Effector CD4-positive, alpha-beta T cell (primary cell): Measurements from ENCODE around the gene TTLL5.

Experiments
- DNase-seq: peaks from one replicate; pipeline ENCODE4 v3.0.0-alpha.2; 2020

TTLL5 gene

DNA sequence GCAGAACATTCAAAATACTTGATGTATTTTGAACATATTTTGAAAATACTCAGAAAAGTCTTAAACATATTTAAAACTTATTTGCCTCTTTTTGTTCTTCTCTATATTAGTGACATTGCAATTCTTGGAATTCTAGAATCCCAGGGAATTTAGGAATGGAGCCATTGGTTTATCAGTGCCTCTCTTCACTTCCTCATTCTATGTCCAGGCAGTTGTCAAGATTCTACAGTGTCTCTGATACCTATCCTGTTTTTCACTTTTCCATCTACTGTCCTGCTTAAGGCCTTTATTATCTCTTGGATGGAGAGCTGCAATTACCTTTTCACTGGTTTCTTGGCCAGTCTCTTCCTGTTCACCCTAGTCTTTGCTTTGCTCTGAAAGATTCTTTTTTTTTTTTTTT lies 144.6 kb downstream of the TTLL5 start:
- no peak for DNase-seq

DNA sequence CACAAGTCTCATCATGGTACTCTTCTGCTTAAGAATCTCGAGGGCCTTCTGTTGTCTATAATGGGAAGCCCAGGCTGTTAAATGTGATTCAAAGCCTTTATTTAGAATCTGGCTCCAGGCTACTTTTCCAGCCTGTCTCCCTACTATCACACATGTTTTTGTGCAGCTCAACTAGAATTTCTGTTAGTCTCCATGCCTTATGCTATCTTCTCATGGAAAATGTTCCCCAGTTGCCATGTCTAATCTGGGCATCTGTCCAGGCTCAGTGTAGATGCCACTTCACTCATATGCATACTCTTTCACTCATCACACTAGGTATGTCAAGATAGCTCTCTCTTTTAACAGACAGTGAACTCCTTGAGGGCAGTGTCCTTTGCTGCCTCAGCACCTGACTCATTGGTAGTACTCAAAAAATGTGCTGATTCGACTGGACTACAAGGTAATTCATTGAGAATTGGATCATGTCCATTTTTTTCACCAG lies 145.3 kb downstream of the TTLL5 start:
- no peak for DNase-seq

DNA sequence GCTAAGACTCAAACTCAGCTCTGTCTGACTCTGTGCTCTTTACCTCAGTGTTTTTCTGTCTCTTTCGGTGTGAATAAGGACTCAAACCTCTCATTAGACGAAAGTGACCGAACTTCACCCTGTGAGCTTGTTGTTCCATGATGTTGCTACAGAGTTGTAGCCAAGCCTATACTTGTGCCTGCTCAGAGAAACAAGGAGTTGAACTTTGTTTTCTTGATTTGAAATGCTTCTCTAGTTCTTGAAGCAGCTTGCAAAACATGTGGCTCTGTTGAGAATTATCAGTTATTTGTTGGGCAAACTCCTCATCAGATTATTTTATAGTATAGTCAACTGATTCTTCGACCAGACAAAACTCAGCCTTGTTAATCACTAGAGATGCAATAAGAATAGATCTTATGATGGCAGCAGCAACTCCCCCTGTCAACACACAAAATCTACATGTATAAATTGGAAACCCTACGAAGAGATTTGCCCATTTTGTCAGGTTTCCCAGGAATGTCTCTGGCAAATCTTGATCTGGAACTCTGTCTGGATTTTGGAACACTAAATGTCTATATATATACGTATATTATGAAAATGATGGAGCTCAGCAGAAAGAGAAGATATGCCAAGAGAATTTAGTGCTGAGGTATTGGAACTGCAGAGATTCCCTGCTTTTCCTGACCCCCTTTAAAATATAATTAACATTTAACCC lies 146.8 kb downstream of the TTLL5 start:
- DNase-seq: no peak

DNA sequence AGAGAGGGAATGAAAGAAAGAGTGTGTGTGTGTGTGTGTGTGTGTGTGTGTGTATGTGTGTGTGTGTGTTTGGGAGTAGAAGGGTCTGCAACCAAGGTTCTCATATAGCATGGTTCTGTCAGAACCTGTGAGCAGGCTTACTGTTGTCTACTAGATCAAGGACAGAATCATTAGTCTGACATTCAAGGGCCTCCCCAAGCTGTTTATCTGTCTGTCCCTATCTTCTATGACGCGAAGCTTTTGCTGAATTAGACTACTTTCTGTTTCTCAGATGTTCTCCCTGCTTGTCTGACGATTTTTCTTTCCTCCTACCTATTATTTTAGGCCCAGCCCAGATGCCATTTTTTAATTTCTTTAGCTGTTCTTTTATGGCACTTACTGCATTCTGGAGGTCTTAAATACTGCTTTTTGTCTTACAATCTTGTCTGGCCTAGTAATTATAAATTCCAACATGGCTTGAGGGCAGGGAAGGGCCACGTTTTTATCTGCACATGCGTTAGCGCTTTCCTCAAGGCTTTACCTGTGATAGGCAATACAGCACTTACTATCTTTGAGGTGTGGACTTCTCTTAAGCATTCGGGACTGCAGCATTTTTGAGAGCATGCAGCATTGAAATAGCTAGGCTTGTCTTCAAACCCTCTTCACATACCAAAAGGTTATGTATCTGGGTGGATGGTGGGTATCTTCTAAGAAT lies 150.2 kb downstream of the TTLL5 start:
- DNase-seq: no peak

DNA sequence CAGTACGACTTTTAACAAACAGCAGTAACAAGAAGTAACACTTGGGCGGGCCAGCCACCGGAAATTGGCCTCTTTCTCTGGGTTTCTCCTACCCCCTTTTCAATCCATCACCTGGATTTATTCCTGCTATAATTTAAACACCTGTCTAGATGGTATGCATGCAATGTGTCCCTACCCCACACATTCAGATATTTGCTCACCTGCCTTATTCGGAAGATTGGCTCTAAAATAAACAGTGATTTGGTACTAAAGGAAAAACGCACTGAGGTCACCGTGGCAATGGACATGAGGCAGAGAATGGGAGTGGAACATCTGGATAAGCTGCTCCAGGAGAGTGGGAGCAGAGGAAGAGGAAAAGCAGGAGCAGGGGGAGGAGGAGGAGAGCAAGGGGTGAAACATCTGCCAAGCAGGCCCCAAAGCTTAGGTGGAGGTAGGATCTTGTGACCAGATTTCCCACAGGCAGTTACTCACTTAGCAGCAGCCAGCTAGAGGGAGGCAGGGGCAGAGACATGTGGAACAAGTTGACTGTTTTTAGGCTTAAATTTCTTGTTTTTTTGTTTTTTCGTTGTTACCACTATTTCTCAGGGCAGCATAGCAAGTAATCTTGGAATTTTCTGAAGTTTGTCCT lies 150.9 kb downstream of the TTLL5 start:
- no peak for DNase-seq

DNA sequence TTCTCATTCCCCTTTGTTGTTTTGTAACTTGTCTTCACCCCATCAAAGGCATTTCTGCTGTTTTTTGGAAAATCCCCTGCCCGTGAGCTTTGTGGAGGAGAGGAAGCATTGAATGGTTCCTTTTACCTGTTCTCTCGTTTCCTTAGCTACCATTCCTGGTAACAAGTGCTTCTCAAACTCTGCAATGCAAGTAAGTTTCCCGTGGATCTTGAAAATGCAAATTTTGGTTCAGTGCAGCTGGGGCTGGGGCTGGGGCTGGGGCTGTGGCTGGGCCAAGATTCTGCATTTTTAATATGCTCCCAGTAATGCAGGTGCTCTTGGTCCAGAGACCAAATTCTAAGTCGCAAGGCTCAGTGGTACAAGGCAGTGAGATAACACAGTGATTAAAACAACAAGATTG lies 151.6 kb downstream of the TTLL5 start:
- no peak for DNase-seq

DNA sequence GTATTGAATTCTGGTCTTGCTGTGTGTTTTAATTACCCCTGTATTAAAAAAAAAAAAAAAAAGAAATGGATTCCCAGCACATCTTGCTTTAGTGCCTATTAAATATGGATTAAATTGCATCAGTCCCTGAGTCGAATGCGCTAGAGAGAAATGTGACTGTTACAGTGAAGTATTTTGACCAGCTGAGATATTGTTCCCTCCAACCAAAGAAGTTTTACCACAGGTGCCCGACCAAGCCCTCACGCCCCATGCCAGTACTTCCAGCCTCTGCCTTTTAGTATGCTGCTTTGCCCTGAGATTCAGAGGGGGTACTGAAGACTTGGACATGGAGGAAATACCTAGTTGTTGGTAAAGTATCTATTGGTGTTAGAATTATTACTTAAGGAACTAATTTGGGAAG lies 159.7 kb downstream of the TTLL5 start:
- DNase-seq: no peak

DNA sequence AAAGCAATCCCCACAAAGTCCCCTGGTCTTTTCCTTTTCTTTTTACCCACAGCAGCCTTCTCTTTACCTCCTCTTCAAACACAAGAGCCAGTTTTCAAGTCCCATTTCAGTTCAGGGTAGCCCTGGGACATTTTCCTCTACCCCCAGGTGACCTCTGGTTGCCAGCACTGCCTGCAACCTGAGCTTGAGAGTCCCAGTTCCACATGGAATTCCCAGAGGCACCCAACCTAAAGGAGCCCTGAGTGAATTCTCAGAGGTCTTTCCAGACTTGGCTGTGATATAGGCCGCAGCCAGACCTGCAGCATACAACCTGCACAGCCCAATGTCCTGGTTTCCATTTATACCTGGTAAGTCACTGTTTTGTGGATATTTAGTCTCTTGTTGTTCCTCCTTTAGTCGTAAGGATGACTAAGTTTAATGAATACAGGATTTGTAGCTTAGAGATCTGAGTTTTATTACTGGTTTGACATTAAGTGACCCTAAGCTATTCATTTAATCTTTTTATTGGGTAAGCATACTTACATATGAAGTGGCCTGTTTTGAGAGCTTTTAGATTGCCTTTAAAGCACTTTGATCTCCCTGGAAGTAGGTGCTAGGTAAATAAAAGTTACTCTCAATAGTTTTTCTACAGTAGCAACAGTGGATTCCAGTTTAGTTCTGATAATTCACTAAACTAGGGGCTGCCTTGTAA lies 160.9 kb downstream of the TTLL5 start:
- DNase-seq: no peak

DNA sequence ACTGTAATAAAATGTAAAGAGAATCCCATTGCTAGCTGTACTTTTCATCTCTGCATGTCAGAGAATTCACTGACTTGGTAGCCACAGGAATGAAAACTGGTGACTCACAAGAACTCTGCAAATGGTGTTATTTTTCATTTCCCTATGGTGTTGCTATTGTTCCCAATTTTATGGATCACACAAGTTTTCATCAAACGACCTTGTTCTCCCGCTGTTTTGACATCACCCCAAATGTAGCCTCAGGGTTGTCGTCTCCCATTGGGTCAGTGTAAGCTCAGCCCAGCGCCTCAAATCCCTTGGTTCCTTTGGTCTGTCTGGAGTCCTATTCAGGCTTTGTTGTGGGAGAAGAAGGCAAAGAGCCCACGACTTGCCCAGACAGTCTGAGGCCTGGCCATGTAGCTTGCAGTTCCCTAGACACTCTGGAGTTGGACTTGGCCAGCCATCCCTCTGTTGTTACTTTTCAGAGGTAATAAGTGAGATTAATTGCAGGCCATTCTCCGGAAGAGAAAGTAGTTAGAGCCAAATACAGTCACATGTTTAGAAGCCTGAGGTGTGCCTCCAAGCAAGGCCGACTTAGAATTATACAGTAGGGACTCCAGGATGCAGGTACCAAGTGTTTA lies 161.6 kb downstream of the TTLL5 start:
- no peak for DNase-seq

DNA sequence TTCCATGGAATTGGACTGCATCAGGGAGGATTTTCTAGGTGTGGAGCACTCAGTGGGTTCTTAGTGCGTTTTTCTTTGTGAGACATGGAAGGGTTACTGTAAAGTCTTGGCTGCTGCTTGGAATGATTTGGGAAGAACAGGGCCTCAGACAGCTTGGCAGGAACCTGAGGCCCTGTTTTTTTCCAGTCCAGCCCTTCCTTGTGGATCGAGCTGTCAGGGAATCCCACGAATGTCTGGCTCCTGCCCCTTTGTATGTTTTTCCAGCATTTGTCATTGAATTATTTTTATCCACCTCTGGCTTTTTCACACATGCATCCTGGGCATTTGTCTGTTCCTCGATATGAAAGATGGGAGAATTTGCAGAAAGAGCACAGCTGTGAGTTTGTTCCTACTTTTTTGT lies 162.3 kb downstream of the TTLL5 start:
- no peak for DNase-seq

DNA sequence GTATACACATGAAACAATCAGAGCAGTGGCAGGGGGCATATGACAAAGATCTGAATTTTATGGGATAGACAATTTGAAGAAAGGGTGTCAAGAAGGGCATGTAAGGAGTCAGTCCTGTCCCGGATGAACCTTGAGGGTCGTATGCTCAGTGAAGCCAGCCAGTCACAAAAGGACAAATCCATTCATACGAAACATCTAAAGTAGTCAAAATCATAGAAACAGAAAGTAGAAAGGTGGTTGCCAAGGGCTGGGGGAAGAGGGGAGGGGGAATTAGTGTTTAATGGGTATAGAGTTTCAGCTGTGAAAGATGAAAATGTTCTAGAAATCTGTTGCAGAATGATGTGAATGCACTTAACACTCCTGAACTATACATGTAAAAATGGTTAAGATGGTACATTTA lies 163.3 kb downstream of the TTLL5 start:
- DNase-seq: no peak

DNA sequence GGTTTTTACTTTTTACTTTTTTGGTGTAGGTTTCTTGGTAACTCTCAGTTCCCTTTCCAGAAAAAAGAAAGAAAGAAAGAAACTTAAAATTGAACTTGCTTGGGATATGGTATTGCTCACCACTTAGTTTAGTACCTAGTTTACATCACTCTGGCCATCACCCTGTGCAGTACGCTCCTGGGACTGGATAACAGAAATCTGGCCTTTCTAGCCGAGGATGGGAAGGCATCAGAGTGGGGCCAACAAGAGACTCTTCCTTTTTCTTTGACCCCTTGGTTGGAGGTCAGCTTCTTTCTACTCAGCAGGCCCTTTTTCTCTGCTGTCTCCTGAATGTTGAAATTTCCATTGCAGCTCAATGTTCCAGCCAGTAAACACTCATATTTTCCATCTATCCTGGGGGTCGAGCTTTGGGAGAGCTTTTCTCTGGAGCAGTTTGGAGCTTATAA lies 164.1 kb downstream of the TTLL5 start:
- DNase-seq: no peak

DNA sequence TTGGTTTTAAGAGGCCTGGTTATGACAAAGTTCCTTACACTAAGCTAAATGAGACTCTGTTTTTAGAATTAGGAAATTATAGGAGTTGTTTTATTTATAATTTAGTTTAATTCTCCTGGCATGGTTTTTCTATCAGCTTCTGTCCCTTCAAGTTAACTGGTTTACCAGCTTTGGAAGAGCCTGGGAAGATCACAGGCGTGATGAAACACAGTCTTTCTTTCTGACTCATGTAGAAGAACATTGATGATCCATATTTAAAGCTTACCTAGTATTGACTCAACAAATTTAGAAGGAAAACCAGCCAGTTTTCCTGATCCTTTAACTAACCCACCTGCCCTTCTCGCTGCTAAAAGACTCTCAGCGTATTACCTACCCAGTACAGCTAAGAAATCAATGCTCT lies 165.6 kb downstream of the TTLL5 start:
- no peak for DNase-seq

DNA sequence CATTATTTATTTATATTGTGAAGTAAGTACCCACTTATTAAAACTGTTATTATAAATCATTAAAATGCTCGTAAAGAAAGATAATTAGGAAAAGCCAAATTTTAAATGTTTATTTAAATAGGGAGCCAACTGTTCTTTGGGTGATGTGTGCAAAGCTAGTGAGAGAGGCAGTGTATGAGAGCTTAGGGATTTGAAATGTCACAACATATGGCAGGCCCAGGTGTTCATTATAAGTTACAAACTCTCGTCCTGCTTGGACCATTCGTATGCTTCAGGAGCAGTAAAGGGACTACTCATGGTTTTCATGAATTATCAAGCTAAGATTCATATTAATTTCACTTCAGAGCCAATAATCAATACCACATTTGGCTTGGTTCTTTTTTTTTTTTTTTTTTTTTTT lies 166.3 kb downstream of the TTLL5 start:
- no peak for DNase-seq

DNA sequence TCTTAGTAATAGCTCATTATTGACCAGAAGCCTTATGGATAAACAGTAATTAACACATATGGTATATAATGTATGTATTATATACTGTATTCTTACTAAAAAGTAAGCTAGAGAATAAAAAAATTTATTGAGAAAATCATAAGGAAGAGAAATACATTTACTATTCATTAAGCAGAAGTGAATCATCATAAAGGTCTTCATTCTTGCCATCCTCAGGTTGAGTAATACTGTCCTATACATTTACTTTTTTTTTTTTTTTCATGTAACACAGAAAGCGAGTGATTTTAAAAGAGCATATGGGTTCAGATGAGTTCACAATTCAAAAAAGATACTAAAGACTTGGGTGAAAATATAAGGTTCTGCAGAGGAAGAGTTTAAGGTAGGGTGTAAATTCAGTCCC lies 168.3 kb downstream of the TTLL5 start:
- no peak for DNase-seq

DNA sequence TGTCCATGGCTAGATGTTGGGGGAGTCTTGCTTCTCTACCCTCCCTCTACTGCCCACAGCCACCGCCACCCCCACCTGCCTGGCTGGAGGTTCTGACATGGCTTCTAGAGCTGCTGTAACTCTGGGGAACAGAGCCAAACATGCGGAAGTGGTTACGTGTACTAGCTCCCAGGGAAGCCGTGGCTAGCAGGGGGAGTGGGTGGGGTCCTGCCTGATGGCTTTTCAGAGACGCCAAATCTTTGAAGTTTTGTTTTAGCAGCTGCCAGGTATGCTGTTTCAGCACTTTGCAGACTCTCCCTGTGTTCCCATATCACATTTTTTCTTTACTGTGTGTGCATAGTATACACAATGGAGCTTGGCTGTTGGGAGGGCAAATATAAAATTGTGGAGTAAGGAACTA lies 170.4 kb downstream of the TTLL5 start:
- DNase-seq: no peak

DNA sequence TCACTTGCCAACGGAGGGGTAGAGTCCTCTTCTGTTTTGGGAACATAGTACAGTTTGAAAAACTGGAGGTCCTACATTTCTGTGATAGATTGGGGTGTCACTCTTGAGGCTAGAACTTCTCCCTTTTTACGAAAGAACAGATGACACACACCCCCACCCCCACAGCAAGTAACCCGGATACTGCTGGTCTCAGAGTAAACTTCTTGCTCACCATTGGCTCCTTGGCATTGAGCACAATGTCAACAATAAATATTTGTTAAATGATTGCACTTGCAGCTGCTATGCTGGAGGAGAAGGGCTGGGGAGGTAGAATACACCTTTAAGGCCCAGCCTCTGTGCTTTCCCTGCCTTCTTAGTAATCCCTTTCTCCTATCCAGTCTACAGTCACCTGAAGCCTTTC lies 170.9 kb downstream of the TTLL5 start:
- DNase-seq: no peak

DNA sequence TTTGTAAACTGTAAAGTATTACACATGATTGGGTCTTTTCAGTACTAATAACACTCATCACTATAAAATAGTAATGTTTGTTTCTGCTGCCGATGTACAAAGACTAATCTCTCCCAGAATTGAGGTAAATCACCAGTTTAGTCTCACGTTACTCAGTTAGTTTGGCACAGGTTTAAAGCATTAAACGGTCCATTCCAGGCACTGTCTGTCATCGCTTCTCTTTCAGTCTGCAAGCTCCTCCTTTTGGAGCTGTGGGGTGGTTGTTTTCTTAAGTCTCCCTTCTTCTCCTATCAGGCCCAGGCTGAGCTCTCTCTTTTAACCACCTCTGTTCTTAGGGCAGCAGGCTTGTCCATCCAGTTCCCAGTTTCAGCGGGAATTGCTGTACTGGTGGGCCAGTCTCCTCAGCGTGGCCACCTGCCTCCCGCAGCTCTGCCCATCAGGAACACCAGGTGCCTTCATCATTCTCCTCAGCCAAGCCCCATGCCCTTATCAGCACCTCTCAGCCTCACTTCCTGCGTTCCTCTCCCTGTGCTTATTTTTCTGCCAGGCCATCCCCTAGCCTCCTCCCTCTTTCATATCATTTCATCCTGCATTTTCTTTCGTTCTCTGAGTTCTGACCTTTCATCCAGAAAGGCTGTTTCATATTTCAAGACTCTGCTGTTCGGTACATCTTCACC lies 171.7 kb downstream of the TTLL5 start:
- no peak for DNase-seq

DNA sequence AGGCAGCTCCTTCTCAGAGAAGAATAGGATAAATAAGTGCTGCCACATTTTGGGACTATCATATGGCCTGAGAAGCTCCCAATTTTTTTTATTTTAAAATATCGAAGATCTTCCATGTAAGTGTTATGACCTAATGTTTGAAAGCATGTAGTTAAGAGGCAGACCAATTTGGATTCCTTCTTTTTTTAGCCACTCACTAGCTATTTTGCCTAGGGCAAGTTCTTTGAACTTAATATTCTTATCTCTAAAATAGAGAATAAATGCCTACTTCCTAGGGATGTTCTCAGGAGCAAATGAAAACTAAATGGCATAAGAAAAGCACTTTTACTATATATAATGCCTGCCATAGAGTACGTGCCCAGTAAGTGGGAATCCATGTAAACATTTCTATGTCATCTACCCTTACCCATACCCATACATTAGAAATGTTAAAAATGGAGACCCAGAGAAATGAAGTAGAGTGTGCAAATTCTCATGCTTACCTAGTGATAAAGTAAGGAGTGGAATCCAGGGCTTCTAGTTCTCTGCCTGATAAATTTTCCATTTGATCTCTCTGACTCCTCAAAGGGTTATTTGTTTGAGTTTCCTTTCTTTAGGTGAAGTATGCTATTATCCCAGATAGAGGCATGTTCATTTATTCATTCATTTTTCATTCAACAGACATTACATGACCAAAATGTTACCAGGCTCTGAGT lies 172.4 kb downstream of the TTLL5 start:
- no peak for DNase-seq

DNA sequence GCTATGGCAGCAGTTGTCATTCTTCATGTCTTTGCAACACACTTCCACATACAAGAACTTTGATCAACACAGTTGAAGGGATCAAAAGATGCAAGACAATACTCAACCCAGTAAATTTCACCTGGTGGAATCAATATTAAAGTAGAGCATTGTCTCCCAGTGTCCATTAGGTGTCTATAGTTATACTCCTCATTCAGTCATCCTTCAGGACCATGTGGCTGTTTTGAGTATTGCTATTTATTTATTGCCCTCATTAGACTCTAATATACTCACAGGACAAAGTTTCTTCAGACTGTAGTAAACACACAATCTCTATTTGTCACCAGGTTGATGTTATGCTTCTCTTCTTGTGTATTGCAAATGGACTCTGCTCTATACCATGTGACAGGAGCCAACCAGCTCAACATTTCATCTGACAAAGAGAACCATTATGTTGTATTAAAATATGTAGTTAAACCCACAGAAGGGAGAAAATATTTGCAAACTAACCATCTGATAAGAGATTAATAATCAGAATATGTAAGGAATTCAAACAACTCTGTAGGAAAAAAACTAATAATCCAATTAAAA lies 174.2 kb downstream of the TTLL5 start:
- DNase-seq: no peak

DNA sequence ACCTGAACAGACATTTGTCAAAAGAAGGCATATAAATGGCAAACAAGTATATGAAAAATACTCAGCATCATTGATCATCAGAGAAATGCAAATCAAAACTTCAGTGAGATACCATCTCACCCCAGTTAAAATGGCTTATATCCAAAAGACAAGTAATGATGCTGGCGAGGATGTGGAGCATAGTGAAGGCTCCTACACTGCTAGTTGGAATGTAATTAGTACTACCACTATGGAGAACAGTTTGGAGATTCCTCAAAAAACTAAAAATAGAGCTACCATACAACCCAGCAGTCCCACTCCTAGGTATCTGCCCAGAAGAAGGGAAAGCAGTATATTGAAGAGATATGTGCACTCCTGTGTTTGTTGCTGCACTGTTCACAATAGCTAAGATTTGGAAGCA lies 174.7 kb downstream of the TTLL5 start:
- no peak for DNase-seq
